Muscle layer of duodenum (tissue), 2 donors: ENCODE results near the gene ANKRD12.

Experiments
- H3K27ac ChIP-seq: one replicate; pipeline ENCODE4 v1.7.0; 2013; ENCODE audit warnings: mild to moderate bottlenecking, low read length
- H3K27me3 ChIP-seq: one replicate; pipeline ENCODE4 v1.7.0; 2013; ENCODE audit warnings: low read depth, mild to moderate bottlenecking, control low read depth, low read length
- H3K36me3 ChIP-seq, 2 donors: one replicate each; pipeline ENCODE4 v1.7.0; 2013; ENCODE audit warnings: low read length in 2 of 2, control low read depth in 1 of 2, mild to moderate bottlenecking in 1 of 2; ENCODE audit not compliant: insufficient read depth in 2 of 2, control insufficient read depth in 1 of 2
- H3K4me1 ChIP-seq, 2 donors: one replicate each; pipeline ENCODE4 v1.7.0; 2013; ENCODE audit warnings: low read length in 2 of 2, mild to moderate bottlenecking in 2 of 2, control low read depth in 1 of 2, moderate library complexity in 1 of 2; ENCODE audit not compliant: insufficient read depth in 2 of 2, control insufficient read depth in 1 of 2
- H3K4me3 ChIP-seq, 2 donors: one replicate each; pipeline ENCODE4 v1.7.0; 2013; ENCODE audit warnings: low read length in 2 of 2, low read depth in 1 of 2, mild to moderate bottlenecking in 1 of 2
- H3K9me3 ChIP-seq, 2 donors: one replicate each; pipeline ENCODE4 v1.7.0; 2013; ENCODE audit warnings: low read length in 2 of 2, control low read depth in 1 of 2, mild to moderate bottlenecking in 1 of 2; ENCODE audit not compliant: control insufficient read depth in 1 of 2
- donor health status: healthy.

The ANKRD12 gene

GRCh38 chr18:9278028-9278427 lies 141.4 kb downstream of the ANKRD12 start:
- Histone ChIP-seq H3K4me3 (no peak overlapping the region), H3K27me3 (no peaks in the 10 kb centered on the region), H3K4me1 (no peaks in the 10 kb centered on the region), H3K9me3 (no peaks in the 10 kb centered on the region), H3K36me3 (peaks cover 23 to 61% of the 10 kb centered on the region in 2 donors), H3K27ac (no peak overlapping the region)

GRCh38 chr18:9280849-9281248 lies 144.3 kb downstream of the ANKRD12 start:
- Histone ChIP-seq H3K4me3 (no peak overlapping the region), H3K9me3 (no peaks in the 10 kb centered on the region), H3K36me3 (peaks cover 15 to 43% of the 10 kb centered on the region in 2 donors), H3K27me3 (no peaks in the 10 kb centered on the region), H3K27ac (no peak overlapping the region), H3K4me1 (no peaks in the 10 kb centered on the region)

GRCh38 chr18:9281780-9282179 lies 145.2 kb downstream of the ANKRD12 start:
- Histone ChIP-seq H3K4me1 (no peaks in the 10 kb centered on the region), H3K9me3 (no peaks in the 10 kb centered on the region), H3K36me3 (peaks cover 12 to 35% of the 10 kb centered on the region in 2 donors), H3K27me3 (no peaks in the 10 kb centered on the region), H3K27ac (no peak overlapping the region), H3K4me3 (no peak overlapping the region)

GRCh38 chr18:9283791-9284190 lies 147.2 kb downstream of the ANKRD12 start:
- H3K36me3 ChIP-seq, result peaks cover 12 to 30% of the 10 kb centered on the region in 2 donors
- no peaks in the 10 kb centered on the region for H3K9me3 ChIP-seq
- H3K4me3 ChIP-seq, result no peak overlapping the region
- H3K4me1 ChIP-seq, result no peaks in the 10 kb centered on the region
- H3K27ac ChIP-seq, result no peak overlapping the region
- no peaks in the 10 kb centered on the region for H3K27me3 ChIP-seq

- H3K4me3 ChIP-seq, result no peak overlapping the region
- H3K4me1 ChIP-seq, result no peaks in the 10 kb centered on the region
- H3K27ac ChIP-seq, result no peak overlapping the region
- no peaks in the 10 kb centered on the region for H3K27me3 ChIP-seq
- H3K9me3 ChIP-seq, result no peaks in the 10 kb centered on the region
- H3K36me3 ChIP-seq, result peaks cover 6 to 13% of the 10 kb centered on the region in 2 donors
Observed at GRCh38 chr18:9285604-9286003, 149.0 kb downstream of the ANKRD12 start.

- Histone ChIP-seq H3K27me3 (no peaks in the 10 kb centered on the region), H3K36me3 (peaks cover 0 to 6% of the 10 kb centered on the region in 2 donors), H3K9me3 (no peaks in the 10 kb centered on the region), H3K27ac (no peak overlapping the region), H3K4me1 (no peaks in the 10 kb centered on the region), H3K4me3 (no peak overlapping the region)
Observed at GRCh38 chr18:9287036-9287435, 150.5 kb downstream of the ANKRD12 start.

GRCh38 chr18:9289698-9290097 lies 153.1 kb downstream of the ANKRD12 start:
- no peak overlapping the region for H3K4me3 ChIP-seq
- H3K9me3 ChIP-seq, result peaks cover 5 to 13% of the 10 kb centered on the region in 2 donors
- H3K27ac ChIP-seq, result no peak overlapping the region
- no peaks in the 10 kb centered on the region for H3K36me3 ChIP-seq
- no peaks in the 10 kb centered on the region for H3K4me1 ChIP-seq
- no peaks in the 10 kb centered on the region for H3K27me3 ChIP-seq

- Histone ChIP-seq H3K27ac (no peak overlapping the region), H3K36me3 (no peaks in the 10 kb centered on the region), H3K27me3 (no peaks in the 10 kb centered on the region), H3K4me3 (no peak overlapping the region), H3K4me1 (no peaks in the 10 kb centered on the region), H3K9me3 (peaks cover 5 to 13% of the 10 kb centered on the region in 2 donors)
Observed at GRCh38 chr18:9290156-9290555, 153.6 kb downstream of the ANKRD12 start.

- H3K27me3 ChIP-seq, result no peaks in the 10 kb centered on the region
Observed at GRCh38 chr18:9292047-9292446, 155.5 kb downstream of the ANKRD12 start.

GRCh38 chr18:9293948-9294347 lies 157.4 kb downstream of the ANKRD12 start:
- no peak overlapping the region for H3K4me3 ChIP-seq
- no peaks in the 10 kb centered on the region for H3K27me3 ChIP-seq
- H3K36me3 ChIP-seq, result no peaks in the 10 kb centered on the region
- H3K9me3 ChIP-seq, result peaks cover 5 to 13% of the 10 kb centered on the region in 2 donors
- H3K4me1 ChIP-seq, result no peaks in the 10 kb centered on the region
- H3K27ac ChIP-seq, result no peak overlapping the region

More at GRCh38 chr18:9292047-9292446, 155.5 kb downstream of the ANKRD12 start:
- peaks cover 5 to 13% of the 10 kb centered on the region in 2 donors for H3K9me3 ChIP-seq
- no peak overlapping the region for H3K4me3 ChIP-seq
- H3K4me1 ChIP-seq, result no peaks in the 10 kb centered on the region
- no peak overlapping the region for H3K27ac ChIP-seq
- no peaks in the 10 kb centered on the region for H3K36me3 ChIP-seq

GRCh38 chr18:9296233-9297006 lies 159.8 kb downstream of the ANKRD12 start:
- Histone ChIP-seq H3K9me3 (peaks cover 5 to 13% of the 10 kb centered on the region in 2 donors), H3K4me3 (no peak overlapping the region), H3K4me1 (no peaks in the 10 kb centered on the region), H3K27ac (no peak overlapping the region), H3K27me3 (no peaks in the 10 kb centered on the region), H3K36me3 (no peaks in the 10 kb centered on the region)

GRCh38 chr18:9297007-9297393 lies 160.4 kb downstream of the ANKRD12 start:
- Histone ChIP-seq H3K4me1 (no peaks in the 10 kb centered on the region), H3K27ac (no peak overlapping the region), H3K9me3 (peaks cover 5 to 13% of the 10 kb centered on the region in 2 donors), H3K4me3 (no peak overlapping the region), H3K27me3 (no peaks in the 10 kb centered on the region), H3K36me3 (no peaks in the 10 kb centered on the region)
